Right ventricle myocardium superior (tissue), 1 donor: ENCODE data around the gene MPZL2. TPM values are rescaled to one million over a fixed set of nuclear protein-coding genes. Genes with fewer than 3 reads are reported as not detected.
"Not testable (repeated sequence)": the region's sequence is repeated elsewhere in the genome, so short reads cannot be mapped to it uniquely, and the experiment has no call there.

Experiments used
- ATAC-seq: fragments of 200-7000 bp; cut with Tn5 transposase; one replicate; pipeline ENCODE4 v1.9.1; 2020; ENCODE audit warnings: mild to moderate bottlenecking; ENCODE audit not compliant: poor library complexity
- DNase-seq: peaks from one replicate; pipeline ENCODE4 v3.0.0-alpha.2; 2020
- intact Hi-C: fragments of 100-400 bp; cut with DNase I; formaldehyde crosslinking; loops from one replicate; pipeline ENCODE4 v1.11.2; 2022
- long read RNA-seq: library from polyadenylated mRNA; unstranded; transcript quantifications from one replicate; pipeline ENCODE4 v2.0.0, GENCODE V29; 2021
- total RNA-seq: library from RNA; stranded (reverse); fragmentation: NEBNext Ultra II Directional; extraction: Animal tissue kit (Norgen Biotek cat#: 25700); gene quantifications from one replicate; pipeline ENCODE4 v1.2.1, GENCODE V29; 2021
- donor health status: DM: no; HTN: yes; CAD: no; lungs with severe emphysema.

The MPZL2 gene
- total RNA-seq, result 9.8 TPM
- long read RNA-seq, transcript MPZL2-201 (6 exons, 2,620 nt), result major isoform, 15 of 18 reads
- long read RNA-seq, partial matches to known transcripts, result 0 of 18 reads
- long read RNA-seq, other reads (novel, unspliced or antisense), result 2 of 18 reads

- intact Hi-C loops, result no loop called here
- ATAC-seq (peak; percentile 84), DNase-seq (peak; percentile 52)
These were observed at the start of gene MPZL2 for GRCh38 chr11:118263695-118264568. MPZL2 (minus strand) TSS chr11:118264297; CDS start chr11:118264153, 144 bp downstream.

GRCh38 chr11:118313242-118313641 is 49.1 kb upstream of the MPZL2 start:
- intact Hi-C loops, result no loop called here
- no peak for ATAC-seq
- no peak for DNase-seq

- intact Hi-C loops, result no loop called here
- DNase-seq (no peak), ATAC-seq (no peak)
These were observed 48.2 kb upstream of the MPZL2 start for GRCh38 chr11:118312328-118312727.

- DNase-seq (no peak), ATAC-seq (no peak)
- intact Hi-C loops, result no loop called here
These were observed 47.4 kb upstream of the MPZL2 start for GRCh38 chr11:118311518-118311917.

- DNase-seq (no peak), ATAC-seq (no peak)
- intact Hi-C loops, result no loop called here
These were observed 46.8 kb upstream of the MPZL2 start for GRCh38 chr11:118310781-118311485.

- no peak for ATAC-seq
- intact Hi-C loops, result no loop called here
- no peak for DNase-seq
These were observed 46.2 kb upstream of the MPZL2 start for GRCh38 chr11:118310271-118310670.

- ATAC-seq, DNase-seq, intact Hi-C loops: not testable (repeated sequence)
These were observed 45.0 kb upstream of the MPZL2 start for GRCh38 chr11:118308995-118309528.

- DNase-seq (no peak), ATAC-seq (no peak)
- intact Hi-C loops, result no loop called here
These were observed 42.5 kb upstream of the MPZL2 start for GRCh38 chr11:118306556-118306955.

GRCh38 chr11:118305726-118306125 is 41.6 kb upstream of the MPZL2 start:
- ATAC-seq (no peak), DNase-seq (no peak)
- intact Hi-C loops, result no loop called here

GRCh38 chr11:118304568-118305248 is 40.6 kb upstream of the MPZL2 start, which contains the start of gene CD3E:
CD3E (plus strand) TSS chr11:118304730; CDS start chr11:118304953, 223 bp downstream.
- intact Hi-C loops, result no loop called here
- DNase-seq (no peak), ATAC-seq (no peak)

- ATAC-seq (no peak), DNase-seq (no peak)
- intact Hi-C loops, result no loop called here
These were observed 40.1 kb upstream of the MPZL2 start for GRCh38 chr11:118304227-118304567.

- ATAC-seq, result no peak
- no peak for DNase-seq
- intact Hi-C loops, result no loop called here
These were observed 37.6 kb upstream of the MPZL2 start for GRCh38 chr11:118301600-118302195.

GRCh38 chr11:118295815-118296454 is 31.8 kb upstream of the MPZL2 start:
- intact Hi-C loops, result loop anchor here (5.0 kb wide), 1 partner anchor 56 kb away; no protein-coding TSS in a partner anchor
- peak; percentile 54 for ATAC-seq
- DNase-seq, result no peak

- intact Hi-C loops, result loop anchor here (5.0 kb wide), 1 partner anchor 57 kb away; no protein-coding TSS in a partner anchor
- ATAC-seq (no peak), DNase-seq (no peak)
These were observed 31.1 kb upstream of the MPZL2 start for GRCh38 chr11:118295199-118295598.

- no peak for DNase-seq
- no peak for ATAC-seq
- intact Hi-C loops, result loop anchor here (5.0 kb wide), 1 partner anchor 147 kb away; no protein-coding TSS in a partner anchor
These were observed 30.0 kb upstream of the MPZL2 start for GRCh38 chr11:118294053-118294452.

GRCh38 chr11:118291477-118292135 is 27.5 kb upstream of the MPZL2 start:
- ATAC-seq (no peak), DNase-seq (no peak)
- intact Hi-C loops, result loop anchor here (5.0 kb wide), 1 partner anchor 144 kb away; no protein-coding TSS in a partner anchor

GRCh38 chr11:118290923-118291322 is 26.8 kb upstream of the MPZL2 start:
- intact Hi-C loops, result loop anchor here (5.0 kb wide), 1 partner anchor 144 kb away; no protein-coding TSS in a partner anchor
- ATAC-seq (peak; percentile 90), DNase-seq (no peak)
